Stimulated activated CD8-positive, alpha-beta memory T cell treated with anti-CD3 and anti-CD28 coated beads, Interleukin-12 subunit alpha, Interleukin-12 subunit beta, amount 100 ng/mL, for 24 hours (primary cell): ENCODE data around the gene WNT3.
"Not testable (repeated sequence)": the region's sequence is repeated elsewhere in the genome, so short reads cannot be mapped to it uniquely, and the experiment has no call there.

ENCODE experiments used
- DNase-seq: peaks from one replicate; pipeline ENCODE4 v3.0.0-alpha.2; 2020; ENCODE audit errors: extremely low read depth

WNT3 gene

DNA sequence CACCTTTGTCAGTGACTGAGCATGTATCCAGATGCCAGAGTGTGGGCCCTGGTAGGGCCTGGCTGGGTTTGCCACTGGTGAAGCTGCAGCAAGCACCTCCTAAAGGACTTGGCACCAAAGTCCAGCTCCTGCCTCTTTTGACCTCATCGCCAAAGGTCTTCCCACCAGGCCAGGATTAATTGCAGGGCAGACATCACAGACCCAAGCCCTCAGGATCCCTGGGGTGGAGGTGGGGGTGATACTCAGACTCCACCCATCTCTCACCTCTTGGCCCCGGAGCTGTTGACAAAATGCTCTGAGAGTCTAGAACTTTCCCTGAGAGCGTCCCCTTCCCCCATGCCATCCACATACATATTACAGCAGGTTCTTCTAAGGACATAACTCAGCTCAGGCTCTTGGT, 4.6 kb downstream of the WNT3 start:
- no peak for DNase-seq

DNA sequence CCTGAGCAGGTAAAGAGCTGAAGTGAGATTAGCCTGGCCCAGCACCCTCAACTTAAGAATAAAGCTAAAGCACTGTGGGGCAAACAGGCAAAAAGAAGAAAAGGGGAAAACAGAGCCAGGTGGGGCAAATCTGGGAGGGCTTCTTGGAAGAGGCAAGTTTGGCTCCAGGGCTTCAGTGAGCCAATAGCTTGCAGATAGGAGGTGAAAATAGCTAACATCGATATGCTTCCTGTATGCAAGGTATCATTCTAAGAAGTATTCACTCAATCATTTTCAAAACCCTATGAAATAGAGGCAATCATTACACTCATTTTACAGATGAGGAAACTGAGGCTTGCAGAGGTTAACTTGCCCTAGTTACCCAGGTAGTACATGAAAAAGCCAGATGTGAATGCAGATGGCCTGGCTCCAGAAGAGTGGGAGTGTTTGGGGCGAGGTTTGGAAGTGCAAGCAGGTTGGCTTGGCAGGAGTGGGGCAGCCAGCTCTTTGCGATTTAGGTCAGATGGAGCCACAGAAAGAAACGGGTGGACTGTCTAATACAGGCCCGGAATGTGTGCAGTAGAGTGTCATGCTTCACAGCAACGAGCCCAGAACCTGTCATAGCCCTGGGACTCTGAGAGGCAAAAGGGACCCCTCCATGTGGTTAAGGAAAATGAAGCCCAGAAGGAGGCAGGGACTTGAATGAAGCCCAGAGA, 5.7 kb downstream of the WNT3 start:
- DNase-seq, result no peak

DNA sequence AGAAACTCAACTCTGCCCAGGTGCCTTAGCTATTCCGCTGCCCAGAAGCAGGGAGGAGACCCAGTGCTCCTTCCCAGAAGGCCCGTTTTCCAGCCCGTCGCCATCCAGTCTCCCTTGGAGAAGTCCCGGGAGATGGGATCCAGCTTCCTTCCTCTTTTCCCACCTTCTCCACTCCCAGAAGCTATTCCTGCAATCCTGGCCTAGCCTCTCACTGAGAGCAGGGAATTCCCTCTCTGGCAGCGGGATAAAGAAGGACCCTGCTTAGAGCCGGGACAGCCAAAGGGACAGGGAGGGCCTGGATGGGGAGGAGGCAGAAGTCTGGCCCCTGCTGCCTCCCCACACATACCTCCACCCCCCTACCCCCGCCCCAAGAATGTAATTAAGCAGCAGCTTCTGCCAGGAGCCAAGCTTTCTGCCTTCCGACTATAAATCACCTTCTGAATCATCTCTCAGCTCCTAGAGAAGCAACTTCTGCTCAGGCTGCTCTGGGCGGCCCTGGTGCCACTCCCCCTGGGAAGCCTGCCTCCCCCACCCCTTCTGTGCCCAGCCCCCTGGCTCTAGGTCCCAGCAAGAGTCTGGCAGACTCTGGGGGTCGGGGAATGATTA, 6.4 kb downstream of the WNT3 start:
- DNase-seq, result no peak

DNA sequence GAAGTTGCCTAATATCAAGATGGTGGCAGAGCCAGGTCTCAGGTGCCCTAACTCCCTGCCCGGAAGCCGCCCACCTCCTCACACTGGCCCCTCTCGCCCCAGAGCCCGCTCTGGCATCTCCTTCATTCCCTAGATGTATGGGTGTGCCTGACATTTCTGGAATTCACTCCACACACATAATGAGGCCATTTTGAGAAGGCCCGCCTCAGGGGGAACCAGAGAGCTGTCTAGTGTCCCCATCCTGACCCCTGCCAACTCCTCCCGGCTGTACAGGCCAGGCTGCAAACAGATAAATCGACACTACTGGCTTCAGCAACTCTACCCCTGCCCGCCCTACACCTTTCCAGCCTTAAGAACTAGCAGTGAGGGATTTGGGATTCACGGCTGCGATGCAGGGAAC, 7.7 kb downstream of the WNT3 start:
- DNase-seq, result no peak

DNA sequence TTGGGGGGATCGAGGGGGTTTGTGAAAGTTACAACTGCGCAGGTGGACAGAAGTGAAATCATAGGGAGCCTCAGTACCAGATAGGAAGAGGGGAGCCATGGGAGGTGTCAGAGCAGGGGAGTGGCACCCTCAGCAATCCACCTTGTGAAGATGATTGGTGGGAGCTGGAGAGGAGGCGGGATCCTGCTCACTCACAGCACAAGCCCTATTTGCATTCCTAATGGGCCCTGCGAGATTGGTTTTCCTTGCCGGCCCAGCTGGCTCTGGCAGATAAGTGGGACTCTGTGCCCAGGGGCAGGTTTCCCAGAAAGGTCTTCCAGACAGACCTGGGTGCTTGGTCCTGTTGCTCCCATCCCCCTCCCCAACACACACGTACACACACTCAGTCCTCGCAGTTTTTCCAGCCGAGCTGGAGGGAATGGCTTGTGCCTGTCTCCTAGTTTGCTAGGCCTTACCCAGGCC, 9.4 kb downstream of the WNT3 start:
- DNase-seq, result no peak

DNA sequence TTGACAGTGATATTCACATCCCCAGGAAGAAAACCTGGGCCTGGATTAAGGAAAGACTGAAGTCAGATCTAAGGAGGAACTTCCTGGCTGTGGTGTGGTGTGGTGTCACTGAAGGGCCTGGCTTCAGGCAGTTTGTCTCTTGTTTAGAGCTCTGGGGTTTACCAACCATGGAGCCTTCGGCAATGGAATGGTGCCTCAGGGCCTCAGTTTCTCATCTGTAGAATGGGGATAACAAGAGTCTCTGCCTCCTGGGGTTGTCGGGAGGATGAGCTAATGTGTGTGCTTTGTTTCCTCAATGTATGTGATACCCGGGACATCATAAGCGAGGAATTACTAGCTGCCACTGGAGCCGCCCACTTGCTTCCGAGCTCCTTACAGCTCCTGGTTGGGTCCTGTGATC, 12.7 kb downstream of the WNT3 start:
- no peak for DNase-seq

DNA sequence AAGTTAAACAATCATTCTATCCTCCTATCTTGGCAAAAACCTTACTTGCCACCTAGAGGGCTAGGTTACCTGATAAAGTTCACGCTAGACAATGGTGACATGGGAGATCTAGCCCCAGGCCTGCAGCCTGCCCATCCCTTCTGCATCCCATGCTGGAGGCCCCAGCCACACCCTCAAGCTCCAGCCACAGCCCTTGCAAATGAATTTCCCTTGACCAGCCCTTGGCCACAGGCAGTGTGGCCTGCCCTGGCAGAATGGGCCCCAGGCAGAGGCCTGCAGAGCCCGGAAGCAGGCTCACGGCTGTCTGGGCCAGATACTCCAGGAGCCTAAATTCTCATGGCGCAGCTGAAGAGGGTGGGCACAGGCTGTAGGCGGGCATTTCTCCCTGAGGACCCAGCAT, 14.9 kb downstream of the WNT3 start:
- no peak for DNase-seq

DNA sequence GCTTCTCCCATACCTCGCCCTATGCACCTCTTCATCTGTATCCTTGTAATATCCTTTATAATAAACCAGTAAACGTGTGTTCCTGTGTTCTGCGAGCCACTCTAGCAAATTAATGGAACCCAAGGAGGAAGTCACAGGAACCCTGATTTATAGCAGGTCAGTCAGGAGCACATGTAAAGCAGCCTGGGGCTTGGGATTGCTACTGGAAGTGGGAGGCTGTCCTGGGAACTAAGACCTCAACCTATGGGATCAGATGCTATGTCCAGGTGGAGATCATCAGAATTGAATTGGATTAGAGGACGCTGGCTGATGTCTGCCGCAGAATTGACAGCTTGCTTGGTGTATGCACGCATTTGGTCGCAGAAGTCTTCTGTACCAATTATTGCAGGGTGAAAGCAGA, 15.7 kb downstream of the WNT3 start:
- no peak for DNase-seq

DNA sequence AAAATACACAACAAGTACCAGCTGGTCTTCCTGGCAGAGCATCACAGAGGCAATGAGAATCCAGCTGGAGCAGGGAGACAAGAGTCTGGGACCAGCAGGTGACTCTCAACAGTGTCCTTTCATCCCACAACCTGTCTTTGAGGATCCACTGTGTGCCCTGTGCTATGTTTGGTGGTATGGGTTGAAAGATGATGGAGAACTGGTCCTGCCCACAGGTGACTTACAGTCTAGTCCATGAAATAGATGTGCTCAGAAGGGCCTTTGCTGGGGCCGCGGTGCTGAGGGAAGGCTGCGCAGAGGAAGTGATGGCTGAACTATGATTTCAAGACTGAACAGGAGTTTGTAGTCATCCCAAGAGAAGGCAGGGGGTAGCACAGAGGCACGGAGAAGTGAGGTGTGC, 17.9 kb downstream of the WNT3 start:
- DNase-seq, result no peak

DNA sequence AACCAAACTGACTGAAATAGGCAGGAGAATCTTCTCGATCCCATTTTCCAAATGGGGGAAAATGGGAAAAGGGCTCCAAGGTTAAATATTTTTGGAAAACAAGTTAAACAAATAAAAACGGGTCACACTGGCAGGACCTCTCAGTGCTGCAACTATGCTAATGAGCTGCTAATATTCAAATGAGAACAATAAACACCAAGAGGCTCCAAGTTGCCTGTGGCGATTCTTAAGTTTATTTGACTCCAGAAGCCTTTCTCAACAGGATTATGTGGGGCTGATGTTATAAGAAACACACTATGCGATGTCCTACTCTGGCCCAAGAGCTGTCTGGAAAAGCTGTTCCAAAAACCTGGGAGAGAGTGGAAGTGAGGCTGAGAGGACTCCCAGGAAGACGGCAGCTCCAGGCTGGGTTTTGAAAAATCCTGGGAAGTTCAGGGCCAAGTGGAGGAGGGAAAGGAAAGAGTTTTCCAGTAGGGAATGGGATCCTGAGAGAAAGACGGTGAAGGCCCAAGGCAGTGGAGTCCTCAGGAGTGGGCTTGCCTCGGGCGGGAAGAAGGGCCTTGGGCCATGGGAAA, 21.4 kb downstream of the WNT3 start:
- no peak for DNase-seq

DNA sequence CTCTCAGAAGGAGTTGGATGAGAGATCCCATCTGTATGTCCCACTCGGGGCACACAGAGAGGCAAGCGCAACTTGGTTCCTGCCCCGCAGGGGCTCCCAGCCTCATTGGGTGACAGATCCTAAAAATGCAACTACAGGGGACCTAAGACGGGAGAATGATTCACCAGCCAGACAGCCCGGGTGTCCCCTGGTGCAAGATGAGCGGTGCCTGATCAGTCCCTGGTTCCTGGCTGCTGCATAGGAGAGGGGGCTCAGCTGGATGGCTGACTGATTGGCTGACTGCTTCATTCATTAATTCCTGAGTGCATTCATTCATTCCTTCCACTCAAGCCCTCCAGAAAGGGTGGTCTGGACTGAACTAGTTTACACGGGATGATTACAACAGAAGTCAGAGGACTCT, 22.0 kb downstream of the WNT3 start:
- DNase-seq, result no peak

DNA sequence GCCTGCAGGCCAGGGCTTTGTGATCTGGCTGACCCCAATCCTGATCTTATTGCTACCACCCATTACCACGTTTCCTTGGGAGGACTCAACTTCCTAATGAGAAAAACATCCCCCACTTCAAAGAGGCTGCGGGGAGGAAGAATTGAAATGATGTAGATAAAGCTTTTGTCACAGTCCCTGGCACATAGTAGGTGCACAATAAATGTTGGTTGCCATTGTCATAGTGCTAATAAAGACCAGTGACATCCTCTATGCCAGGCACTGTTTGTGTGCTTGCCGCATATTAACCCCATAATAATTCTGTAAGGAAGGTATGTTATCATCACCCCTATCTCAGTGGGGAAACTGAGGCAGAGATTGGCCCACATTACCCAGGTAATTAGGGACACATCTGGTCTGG, 22.4 kb downstream of the WNT3 start:
- no peak for DNase-seq

DNA sequence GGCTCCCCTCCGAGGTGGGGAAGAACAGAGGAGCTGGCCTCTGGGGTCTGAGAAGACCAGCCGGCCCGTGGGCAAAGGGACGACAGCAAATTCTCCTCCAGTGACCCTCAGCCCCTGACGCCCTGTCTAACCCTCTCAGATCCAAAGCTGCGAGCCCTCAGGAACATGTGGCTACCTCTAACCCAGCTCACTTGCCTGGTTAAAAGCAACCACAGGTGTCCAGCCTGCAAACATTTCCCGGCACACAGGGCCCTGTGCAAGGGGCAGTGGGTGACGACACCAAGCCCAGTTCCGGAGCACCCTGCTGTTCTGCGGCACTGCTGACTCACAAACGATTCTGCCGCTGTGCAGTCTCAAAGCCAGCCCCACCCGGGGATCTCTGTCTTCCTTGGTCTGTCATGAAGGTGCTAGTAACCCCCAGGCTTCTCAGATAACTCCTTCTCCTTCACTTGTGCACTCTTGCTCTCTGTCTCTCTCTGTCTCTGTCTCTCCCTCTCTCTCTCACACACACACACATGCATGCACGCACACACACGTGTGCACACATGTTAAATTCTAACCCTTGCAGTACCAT, 23.0 kb downstream of the WNT3 start:
- DNase-seq, result no peak

DNA sequence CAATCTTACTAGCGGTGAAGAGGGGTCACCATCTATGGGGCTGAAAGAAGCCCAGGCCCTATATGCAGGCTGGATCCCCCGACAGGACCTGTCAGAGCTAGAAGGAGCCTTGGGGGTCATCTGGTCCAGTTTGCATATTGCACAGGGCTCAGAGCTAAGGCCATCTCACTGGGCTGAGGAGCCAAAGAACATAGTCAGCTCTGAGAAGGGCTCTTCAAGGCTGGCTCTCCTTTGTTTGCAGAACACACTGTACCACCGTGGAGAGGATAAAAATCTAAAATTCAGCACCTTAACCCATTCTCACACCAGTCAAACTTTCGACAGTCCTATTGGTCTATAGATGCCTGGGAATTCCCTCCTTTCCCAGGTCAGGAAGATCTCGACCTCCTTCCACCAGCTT, 24.2 kb downstream of the WNT3 start:
- DNase-seq, result no peak

DNA sequence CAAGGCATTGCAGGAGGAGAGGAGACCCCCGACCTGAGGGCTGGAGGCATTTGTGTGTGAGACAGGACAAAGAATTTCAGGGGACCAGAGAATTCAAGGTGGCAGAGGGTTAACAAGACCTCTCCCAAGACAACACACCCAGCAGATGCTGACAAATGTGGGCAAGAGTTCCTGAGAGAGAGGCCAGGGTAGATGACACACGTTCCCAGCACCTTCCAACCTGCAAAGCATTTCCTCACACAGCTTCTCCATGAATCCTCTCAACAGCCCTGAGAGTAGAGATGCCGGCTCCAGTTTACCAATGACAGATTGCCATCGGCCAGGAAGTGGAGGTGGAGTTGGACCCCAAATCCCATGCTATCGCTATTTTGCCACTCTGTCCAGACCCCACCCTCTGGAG, 25.0 kb downstream of the WNT3 start:
- no peak for DNase-seq

DNA sequence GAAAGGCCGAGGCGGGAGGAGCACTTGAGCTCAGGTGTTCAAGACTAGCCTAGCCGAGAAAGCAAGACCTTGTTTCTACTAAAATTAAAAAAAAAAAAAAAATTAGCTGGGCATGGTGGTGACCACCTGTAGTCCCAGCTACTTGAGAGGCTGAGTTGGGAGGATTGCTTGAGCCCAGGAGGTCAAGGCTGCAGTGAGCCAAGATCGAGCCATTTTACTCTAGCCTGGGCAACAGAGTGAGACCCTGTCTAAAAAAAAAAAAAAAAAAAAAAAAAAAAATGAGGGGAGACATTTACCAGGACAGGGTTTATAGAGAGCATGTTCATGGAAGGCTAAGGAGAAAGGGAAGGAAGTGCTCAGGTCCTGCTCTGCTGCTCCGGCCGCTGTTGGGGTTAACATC, 25.5 kb downstream of the WNT3 start:
- not testable (repeated sequence) for DNase-seq

DNA sequence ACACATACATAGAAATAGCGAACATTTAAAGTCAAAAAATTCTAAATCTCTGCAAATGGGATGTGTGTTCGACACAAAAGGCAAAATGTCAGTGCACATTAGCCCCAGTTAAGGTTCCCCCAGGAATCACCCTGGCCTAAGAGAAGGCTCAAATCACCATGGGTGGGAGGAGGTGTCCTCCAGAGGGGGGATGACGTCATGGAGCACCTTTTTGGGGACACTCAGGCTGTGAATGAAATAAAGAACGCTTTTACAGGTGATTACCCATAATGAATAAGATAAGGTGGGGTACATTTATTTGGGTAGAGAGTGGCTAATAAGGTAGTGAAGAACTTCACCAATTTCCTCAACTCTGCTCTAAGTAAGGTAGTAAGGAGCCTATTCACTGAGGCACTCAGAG, 26.4 kb downstream of the WNT3 start:
- no peak for DNase-seq

DNA sequence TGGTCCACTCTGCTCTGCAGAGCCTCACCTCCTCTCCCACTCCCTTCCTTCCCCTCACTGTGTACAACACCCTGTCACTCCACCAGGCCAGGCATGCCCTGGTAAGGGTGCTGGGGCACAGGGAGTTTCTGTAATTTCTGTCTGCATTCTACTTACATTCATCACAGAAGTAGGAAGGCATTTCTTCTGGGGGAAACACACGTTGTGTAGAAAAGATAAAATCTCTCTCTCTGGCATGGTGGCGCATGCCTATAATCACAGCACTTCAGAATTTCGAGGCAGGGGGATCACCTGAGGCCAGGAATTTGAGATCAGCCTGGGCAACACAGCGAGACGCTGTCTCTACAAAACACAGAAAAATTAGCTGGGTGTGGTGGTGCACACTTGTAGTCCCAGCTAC, 27.0 kb downstream of the WNT3 start:
- DNase-seq, result no peak

DNA sequence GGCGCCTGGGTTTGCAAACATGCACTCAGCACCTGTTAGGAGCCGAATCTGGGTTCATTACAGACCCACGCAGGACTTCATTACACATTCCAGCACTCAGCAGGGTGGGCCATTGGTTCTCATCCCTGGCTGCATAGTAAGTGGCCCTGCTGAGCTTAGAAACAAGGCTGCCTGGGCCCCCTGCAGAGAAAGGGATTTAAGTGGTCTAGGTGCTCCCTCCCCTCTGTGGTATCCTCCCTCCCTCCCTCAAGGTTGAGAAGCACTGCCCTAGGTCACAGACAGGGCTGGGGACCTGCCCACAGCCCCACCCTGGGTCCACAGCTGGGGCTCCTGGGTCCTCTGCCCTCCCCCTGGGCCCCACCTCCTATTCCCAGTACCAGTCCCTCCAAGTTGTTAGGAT, 28.3 kb downstream of the WNT3 start:
- DNase-seq, result no peak

DNA sequence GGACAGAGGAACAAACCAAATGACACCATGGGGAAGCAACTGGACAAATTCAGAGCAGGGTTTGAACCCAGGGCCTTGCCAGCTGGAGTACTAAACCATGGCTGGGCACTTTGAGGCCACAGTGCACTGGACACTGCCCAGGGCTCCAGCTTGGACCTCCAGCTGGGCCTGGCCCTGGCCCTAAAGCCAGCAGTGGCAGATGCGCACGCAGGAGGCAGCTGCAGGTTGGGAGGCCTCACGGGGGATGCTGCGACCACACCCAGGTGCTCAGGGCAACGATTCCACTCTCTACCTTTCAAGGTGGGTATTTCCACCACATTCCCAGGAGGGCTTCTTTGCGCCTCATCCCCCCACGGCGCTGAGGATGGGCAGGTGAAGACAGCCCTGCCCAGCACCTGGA, 28.9 kb downstream of the WNT3 start:
- DNase-seq, result no peak

DNA sequence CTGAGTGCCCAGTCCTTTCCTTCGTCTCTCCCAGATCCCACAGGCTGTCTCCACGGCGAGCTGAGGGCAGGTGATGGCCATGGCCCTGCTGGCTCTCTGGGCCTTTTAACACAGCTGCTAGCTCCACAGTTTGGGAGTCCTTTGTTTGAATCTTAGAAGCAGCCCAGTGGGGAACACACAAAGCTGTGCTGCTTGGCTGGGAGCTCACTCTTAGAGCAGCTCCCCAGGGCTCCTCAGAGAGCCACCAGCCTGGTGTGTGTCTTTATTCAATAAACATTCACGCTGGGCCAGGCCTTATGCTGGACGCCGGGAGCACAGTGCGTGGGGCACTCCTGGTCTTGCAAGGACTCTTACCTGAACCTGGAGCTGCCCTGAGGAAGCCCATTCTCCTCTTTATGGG, 29.7 kb downstream of the WNT3 start:
- DNase-seq, result no peak

DNA sequence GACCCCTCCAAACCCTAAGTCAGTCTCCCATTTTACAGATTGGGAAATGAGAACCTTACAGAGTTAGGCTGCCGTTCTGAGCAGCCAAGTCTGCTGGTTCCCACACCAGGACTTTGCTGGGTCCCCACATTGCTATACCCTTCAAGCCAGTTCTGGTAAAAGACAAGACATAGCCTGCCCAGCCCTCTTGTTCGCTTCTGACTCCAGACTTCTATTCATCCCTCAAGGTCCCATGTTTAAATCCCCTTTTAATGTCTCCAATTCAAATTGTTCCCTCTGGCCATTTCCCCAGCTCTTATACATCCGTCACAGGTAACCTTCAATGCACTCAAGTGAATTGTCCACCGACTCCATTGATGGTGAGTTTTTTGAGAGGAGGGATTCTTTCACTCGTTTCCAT, 30.2 kb downstream of the WNT3 start:
- no peak for DNase-seq

DNA sequence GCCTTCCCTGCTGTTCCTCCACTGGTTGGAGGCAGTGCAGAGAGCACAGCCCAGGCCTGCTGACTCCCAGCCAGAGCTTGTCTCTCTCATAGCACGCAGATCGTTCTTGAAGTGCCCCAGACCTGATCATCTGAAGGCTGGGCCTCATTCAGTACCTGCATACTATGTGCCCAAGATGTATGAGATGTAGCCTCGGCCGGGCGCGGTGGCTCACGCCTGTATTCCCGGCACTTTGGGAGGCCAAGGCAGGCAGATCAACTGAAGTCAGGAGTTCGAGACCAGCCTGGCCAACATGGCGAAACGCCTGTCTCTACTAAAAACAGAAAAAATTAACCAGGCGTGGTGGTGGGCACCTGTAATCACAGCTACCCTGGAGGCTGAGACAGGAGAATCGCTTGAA, 31.0 kb downstream of the WNT3 start:
- no peak for DNase-seq
